ENCODE measurements around the gene CTPS2.

Gene CTPS2

GRCh38 chrX:16705370-16705769, 7.1 kb downstream of the CTPS2 start:
- no peak overlapping the region for H3K27ac Mint-ChIP-seq
- H3K36me3 Mint-ChIP-seq (ENCODE audit: low read depth): peaks cover 60% of the 10 kb centered on the region
- no peaks in the 10 kb centered on the region for H3K27me3 Mint-ChIP-seq (ENCODE audit: low read depth)

GRCh38 chrX:16702700-16703599, 9.5 kb downstream of the CTPS2 start:
- Mint-ChIP-seq H3K4me1 (no peaks in the 10 kb centered on the region), H3K36me3 (ENCODE audit: low read depth) (peaks cover 59% of the 10 kb centered on the region), H3K27ac (no peak overlapping the region), H3K4me3 (no peak overlapping the region), H3K27me3 (ENCODE audit: low read depth) (no peaks in the 10 kb centered on the region), H3K9me3 (no peaks in the 10 kb centered on the region)
- TF ChIP-seq CTCF (IDR thresholded peaks at IDR 0.05; ENCODE audit: unreplicated experiment in 3 of 3): no peak

More at GRCh38 chrX:16705370-16705769, 7.1 kb downstream of the CTPS2 start:
- TF ChIP-seq CTCF (IDR thresholded peaks at IDR 0.05; ENCODE audit: unreplicated experiment in 3 of 3): no peak
- Mint-ChIP-seq H3K4me3 (no peak overlapping the region), H3K4me1 (peaks cover 5% of the 10 kb centered on the region), H3K9me3 (no peaks in the 10 kb centered on the region)

- Mint-ChIP-seq H3K27ac (no peak overlapping the region), H3K36me3 (ENCODE audit: low read depth) (peaks cover 66% of the 10 kb centered on the region), H3K4me1 (no peaks in the 10 kb centered on the region), H3K27me3 (ENCODE audit: low read depth) (no peaks in the 10 kb centered on the region), H3K9me3 (no peaks in the 10 kb centered on the region), H3K4me3 (no peak overlapping the region)
- no peak for TF ChIP-seq CTCF (IDR thresholded peaks at IDR 0.05; ENCODE audit: unreplicated experiment in 3 of 3)
Observed at GRCh38 chrX:16700734-16701133, 11.7 kb downstream of the CTPS2 start.

- no peaks in the 10 kb centered on the region for H3K27me3 Mint-ChIP-seq (ENCODE audit: low read depth)
- no peak overlapping the region for H3K27ac Mint-ChIP-seq
- TF ChIP-seq CTCF (IDR thresholded peaks at IDR 0.05; ENCODE audit: unreplicated experiment in 3 of 3): no peak
- H3K4me3 Mint-ChIP-seq: no peak overlapping the region
- H3K4me1 Mint-ChIP-seq: no peaks in the 10 kb centered on the region
- H3K9me3 Mint-ChIP-seq: no peaks in the 10 kb centered on the region
- H3K36me3 Mint-ChIP-seq (ENCODE audit: low read depth): peaks cover 68% of the 10 kb centered on the region
Observed at GRCh38 chrX:16699389-16699788, 13.1 kb downstream of the CTPS2 start.

GRCh38 chrX:16696956-16697355, 15.5 kb downstream of the CTPS2 start:
- H3K36me3 Mint-ChIP-seq (ENCODE audit: low read depth): peaks cover 71% of the 10 kb centered on the region
- no peaks in the 10 kb centered on the region for H3K4me1 Mint-ChIP-seq
- no peak overlapping the region for H3K4me3 Mint-ChIP-seq
- H3K27me3 Mint-ChIP-seq (ENCODE audit: low read depth): no peaks in the 10 kb centered on the region
- no peak overlapping the region for H3K27ac Mint-ChIP-seq
- no peaks in the 10 kb centered on the region for H3K9me3 Mint-ChIP-seq
- TF ChIP-seq CTCF (IDR thresholded peaks at IDR 0.05; ENCODE audit: unreplicated experiment in 3 of 3): no peak

Data from nephron (organoid).